NCI-H345 treated with DMSO at 0.1 percent for 48 hours (cell line): ENCODE measurements around the gene PTPRM.

Source experiments
- DNase-seq: peaks from one replicate; lab custom pipeline; 2025; ENCODE audit not compliant: unreplicated experiment; lab: John Stamatoyannopoulos, UW

Gene PTPRM

GRCh38 chr18:7886436-7886835 lies 319.3 kb downstream of the PTPRM start:
- no peak for DNase-seq

DNA sequence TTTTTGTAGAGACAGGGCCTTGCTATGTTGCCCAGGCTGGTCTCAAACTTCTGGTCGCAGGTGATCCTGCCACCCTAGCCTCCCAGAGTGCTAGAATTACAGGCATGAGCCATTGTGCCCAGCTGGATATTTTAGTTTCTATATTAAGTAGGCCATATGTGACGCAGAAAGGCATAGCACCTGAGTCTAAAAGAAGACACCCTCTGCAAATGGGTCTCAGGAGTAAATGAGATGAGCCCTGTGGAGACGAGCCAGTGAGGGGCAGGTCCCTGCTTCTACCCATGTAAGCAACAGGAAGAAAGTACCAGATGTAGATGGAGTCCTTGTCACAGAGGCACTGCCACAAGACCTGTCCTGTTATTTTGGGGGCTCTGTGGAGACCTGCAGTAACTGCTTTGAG lies 322.4 kb downstream of the PTPRM start:
- DNase-seq = no peak

DNA sequence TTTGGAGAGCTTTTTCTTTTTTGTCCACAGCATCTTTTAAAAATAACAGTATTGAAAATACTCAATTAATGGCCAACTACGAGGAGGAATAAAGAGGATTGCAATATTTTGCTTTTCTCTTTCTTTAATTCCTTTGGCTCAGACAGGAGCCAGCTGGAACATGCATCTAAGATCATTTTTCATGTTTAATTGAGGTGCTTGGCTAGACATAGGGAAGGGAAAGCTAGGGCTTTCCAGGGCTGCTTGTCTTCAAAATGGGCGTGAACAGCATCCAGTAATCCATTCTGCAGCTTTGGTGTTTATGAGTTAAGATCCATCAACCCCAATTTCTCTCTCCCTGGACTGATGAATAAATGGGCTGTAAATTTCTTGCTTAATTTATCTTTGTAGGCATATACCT lies 323.0 kb downstream of the PTPRM start:
- DNase-seq = no peak

DNA sequence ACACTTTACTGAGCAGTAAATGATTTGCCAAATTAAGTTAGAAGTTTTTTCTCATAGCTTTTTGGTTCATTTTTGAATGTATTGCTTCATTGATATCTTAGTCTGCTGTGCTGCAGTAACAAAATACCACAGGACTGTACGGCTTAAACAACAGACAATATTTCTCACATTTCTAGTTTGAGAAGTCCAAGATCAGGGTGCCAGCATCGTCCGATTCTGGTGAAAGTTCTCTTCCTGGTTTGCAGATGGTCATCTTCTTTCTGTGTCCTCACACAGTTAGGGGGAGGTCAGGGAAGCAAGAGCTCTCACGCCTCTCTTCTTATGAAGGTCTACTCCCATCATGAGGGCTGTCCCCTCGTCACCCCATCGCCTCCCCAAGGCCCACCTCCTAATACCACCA lies 325.4 kb downstream of the PTPRM start:
- DNase-seq = no peak

DNA sequence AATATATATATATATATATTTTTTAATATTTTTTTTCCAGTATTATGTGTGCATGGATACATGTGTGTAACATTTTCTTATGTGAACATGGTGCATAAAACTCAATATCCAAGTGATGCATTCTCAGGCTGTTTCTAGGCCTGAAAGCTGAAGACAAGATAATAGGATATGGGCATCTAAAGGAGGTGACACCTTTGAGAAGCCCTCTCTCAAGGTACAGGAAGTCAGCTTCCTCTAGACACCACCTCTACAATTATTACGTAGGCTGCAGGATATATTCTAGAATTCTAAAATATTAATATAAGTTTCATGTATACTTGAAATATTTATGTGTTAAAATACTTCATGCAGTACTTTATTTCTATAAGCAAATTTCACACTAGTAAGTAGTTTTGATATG lies 327.5 kb downstream of the PTPRM start:
- DNase-seq = no peak

- no peak for DNase-seq
These were observed 328.2 kb downstream of the PTPRM start for GRCh38 chr18:7895346-7895745.

DNA sequence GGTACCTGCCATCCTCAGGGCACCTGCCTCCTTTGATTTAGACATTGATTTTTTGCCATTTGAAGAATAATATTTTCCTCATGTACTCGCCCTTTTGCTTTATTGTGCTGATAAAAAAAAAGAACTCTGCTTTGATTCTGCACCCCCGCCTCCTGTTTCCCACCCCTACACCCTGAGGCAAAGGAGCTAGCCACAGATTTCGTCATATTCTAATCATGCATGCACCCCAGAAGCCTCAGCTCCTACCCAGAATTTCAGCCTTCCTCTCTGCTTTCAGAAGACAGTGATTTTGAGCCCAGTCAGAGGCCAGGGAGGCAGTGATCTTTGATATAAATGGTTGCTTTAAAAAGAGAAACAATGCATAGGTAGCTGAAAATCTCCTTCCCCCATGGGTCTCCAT lies 329.0 kb downstream of the PTPRM start:
- no peak for DNase-seq

DNA sequence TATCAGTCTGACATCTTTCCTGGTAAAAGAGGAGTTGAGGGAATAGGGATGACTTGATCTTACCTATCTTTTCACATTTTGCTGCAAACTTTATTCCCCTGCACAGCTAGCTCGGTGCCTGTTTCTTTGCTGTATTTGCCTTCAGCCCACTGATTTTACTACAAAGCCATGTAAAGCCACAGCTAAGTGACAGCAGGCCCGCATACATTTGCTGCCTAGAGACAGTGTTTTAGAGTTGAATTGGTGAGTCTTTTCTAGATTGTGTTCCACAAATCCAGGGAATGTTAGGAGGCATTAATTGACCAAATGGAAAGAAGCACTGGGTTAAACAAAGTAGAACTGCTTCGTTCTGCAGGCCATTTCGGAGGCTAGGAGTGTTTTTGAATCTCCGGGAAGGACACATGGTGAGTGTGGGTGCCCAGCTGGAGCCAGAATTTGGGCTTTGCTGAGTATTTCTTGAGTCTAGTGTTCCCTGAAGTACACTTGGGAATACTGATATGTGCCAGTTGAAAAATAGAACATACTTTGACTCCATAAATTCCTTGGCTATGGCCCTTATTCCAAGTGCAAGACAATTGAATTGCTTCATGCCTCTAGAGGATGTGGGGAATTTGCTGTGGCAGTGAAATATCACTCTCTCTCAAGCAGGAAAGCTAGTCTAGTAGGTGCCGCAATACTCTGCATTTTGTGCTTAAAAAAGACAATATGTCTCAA lies 329.8 kb downstream of the PTPRM start:
- DNase-seq = no peak

DNA sequence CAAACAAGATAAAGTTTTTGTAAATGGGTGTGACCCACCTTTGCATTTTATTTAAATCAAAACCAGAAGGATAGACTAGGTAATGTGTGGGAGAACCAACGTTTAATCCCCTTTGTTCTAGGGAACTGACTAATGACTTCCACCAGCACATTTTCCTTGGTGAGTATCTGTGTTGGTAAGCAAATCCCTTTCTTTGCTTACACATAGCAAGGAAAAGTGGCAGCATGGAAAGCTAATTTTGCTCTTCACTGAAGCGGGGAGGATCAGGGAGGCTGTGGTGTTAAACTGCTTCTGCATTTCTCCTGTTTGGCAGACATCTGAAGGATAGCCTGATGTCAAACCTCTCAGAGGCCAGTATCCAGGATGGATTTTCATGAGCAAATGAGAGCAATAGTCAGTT lies 331.1 kb downstream of the PTPRM start:
- DNase-seq = no peak

DNA sequence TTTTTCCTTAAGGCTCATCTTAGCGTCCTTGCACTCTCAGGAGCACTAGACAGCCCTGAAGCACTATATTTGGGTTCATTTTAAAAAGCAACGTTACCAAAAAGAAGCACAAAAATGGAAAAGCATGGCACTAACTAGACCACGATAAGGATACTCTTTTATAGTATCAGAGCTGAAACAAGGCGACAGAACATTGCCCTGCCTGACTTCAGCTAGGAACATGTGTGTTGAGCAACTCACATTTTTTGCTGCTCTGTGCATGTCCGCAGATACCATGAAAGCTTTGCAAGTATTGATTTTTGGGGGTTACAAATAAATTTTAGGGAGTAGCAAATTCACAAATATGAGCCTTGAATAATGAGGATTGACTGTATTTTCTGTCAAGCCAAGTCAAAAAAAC lies 332.0 kb downstream of the PTPRM start:
- no peak for DNase-seq

DNA sequence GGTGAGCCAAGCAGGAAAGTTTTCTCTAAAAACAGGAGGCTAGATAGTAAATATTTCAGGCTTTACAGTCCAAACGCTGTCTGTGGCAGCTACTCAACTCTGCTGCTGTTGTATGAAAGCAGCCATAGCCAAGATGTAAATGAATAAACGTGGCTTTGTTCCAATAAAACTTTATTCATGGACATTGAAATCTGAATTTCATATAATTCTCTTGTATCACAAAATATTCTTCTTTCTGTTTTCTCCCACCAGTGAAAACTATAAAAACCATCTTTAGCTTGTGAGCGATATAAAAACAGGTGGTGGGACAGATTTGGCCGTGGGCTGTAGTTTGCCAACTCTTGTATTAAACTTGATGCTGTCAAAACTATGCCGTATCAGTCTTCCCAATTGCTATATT lies 333.0 kb downstream of the PTPRM start:
- DNase-seq = no peak

- DNase-seq = no peak
These were observed 334.5 kb downstream of the PTPRM start for GRCh38 chr18:7901657-7902056.

- no peak for DNase-seq
These were observed 335.3 kb downstream of the PTPRM start for GRCh38 chr18:7902399-7902839.

GRCh38 chr18:7904529-7904928 lies 337.4 kb downstream of the PTPRM start:
- no peak for DNase-seq

- peak; percentile 88 for DNase-seq
These were observed 341.7 kb downstream of the PTPRM start for GRCh38 chr18:7908681-7909299.

DNA sequence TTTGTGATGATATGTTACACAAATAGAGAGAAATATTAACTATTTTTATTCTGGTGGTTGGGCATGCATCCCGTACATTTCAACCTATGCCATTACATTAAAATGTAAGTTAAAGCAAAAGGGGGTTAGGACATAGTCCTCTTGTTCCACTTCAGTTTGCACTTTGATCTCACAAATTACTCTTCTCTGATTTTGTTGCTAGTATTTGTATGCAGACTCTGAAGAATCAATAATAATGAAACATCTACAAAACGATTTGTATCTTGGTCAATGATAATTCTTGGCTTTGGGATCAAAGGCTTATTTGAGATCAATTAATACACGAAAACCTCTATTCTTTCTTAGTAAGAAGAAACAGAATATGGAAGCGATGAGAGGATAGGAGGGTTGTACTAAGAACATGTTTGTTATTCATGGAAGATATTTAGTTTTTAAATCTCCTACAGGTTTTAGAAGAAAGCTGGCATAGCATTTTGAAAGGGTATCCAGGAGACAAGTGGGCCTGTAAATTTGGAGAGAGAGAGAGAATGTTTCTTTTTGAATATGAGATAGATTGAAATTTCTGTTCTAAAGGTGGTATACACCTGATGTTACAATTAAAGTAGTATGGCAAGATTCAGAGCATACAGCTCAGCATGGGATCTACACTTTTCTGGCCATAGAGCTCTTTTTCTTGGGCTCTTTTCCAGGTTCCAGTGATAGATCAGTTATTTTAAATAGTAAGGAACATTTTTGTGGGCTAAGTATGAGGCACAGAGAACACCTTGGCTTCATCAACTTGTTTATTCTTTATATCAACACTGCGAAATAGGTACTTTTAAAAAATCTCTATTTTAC lies 347.9 kb downstream of the PTPRM start:
- DNase-seq = no peak

GRCh38 chr18:7918701-7919100 lies 351.6 kb downstream of the PTPRM start:
- no peak for DNase-seq

GRCh38 chr18:7919565-7919964 lies 352.4 kb downstream of the PTPRM start:
- DNase-seq = no peak

- no peak for DNase-seq
These were observed 354.9 kb downstream of the PTPRM start for GRCh38 chr18:7921938-7922587.

DNA sequence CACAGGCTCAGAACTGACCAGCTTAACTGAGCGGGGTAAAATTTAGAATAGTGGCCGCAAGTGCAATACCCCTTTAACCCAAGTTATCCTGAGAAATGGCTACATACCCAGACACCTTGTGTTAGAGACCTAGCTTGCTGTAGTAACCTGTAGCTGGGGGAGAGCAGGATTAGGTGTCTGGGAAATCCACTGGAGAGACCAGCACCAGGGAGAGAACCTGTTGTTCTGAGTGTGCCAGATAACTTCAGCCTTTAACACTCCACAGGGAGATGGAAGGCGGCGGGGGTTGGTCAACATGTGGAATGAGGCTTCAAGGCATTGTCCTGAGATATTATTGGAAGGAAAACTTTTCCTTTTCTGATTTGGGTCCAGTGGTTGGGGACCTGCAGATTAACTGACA lies 356.0 kb downstream of the PTPRM start:
- no peak for DNase-seq

DNA sequence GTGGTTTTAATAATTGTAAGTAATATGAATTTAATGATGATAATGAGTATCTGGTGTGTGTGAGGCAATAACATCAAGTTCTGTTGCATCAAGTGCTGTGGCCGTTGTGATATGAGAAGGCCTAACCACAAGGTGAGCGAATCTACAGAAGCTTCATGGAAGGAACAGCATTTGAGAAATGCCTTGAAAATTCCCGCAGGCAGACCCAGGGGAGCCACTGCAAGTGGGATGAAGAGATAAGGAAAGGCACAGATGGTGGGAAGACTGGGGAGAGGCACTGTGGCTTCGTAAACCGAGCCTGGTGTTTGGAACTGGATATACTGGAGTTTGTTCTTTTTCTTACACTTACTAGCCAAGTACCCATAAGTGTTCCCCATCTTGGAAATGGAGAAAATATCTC lies 357.5 kb downstream of the PTPRM start:
- DNase-seq = no peak

DNA sequence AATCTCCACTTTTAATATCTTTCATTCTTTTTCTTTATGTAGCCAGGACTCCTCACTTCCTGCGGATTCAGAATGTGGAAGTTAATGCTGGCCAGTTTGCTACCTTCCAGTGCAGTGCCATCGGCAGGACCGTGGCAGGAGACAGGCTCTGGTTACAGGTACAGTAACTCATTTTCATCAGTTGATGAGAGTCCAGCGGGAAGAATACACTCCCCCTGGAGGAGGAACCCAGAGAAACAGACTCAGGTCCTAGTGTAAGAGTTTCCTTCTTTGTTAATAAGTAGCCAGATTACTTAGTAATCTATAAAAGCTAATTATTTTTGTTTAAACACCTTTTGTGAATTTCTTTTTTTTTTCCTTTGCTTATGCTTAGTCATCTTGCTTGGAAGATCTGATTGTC lies 359.4 kb downstream of the PTPRM start:
- peak; percentile 77 for DNase-seq
